Stomach smooth muscle (tissue), 2 donors: ENCODE data around the gene NEXN.

ENCODE experiments used
- H3K27ac ChIP-seq: one replicate; pipeline ENCODE4 v1.7.0; 2013; ENCODE audit warnings: mild to moderate bottlenecking, low read length, inconsistent platforms
- H3K27me3 ChIP-seq, 2 donors: one replicate each; pipeline ENCODE4 v1.7.0; 2013; ENCODE audit warnings: low read length in 2 of 2; ENCODE audit not compliant: insufficient read depth in 2 of 2, control insufficient read depth in 1 of 2
- H3K36me3 ChIP-seq, 2 donors: one replicate each; pipeline ENCODE4 v1.7.0; 2013; ENCODE audit warnings: low read length in 2 of 2; ENCODE audit not compliant: control insufficient read depth in 2 of 2, insufficient read depth in 2 of 2
- H3K4me1 ChIP-seq: one replicate; pipeline ENCODE4 v1.7.0; 2013; ENCODE audit warnings: low read length; ENCODE audit not compliant: control insufficient read depth, insufficient read depth
- H3K4me3 ChIP-seq, 2 donors: one replicate each; pipeline ENCODE4 v1.7.0; 2013; ENCODE audit warnings: low read length in 2 of 2
- H3K9ac ChIP-seq, 2 donors: one replicate each; pipeline ENCODE4 v1.7.0; 2013; ENCODE audit warnings: low read length in 2 of 2, mild to moderate bottlenecking in 1 of 2
- H3K9me3 ChIP-seq, 2 donors: one replicate each; pipeline ENCODE4 v1.7.0; 2013; ENCODE audit warnings: low read length in 2 of 2; ENCODE audit not compliant: control insufficient read depth in 2 of 2
- donor health status: healthy.
- donor health status: Pancreatic carcinoma.

The NEXN gene

GRCh38 chr1:77888081-77888780, at the start of gene NEXN:
Gene NEXN (plus strand): TSS chr1:77888624. CDS start chr1:77916107, 27,483 bp downstream.
- H3K9ac ChIP-seq: peak within 1 kb of the TSS; percentile 96 to 98
- H3K36me3 ChIP-seq: no peaks in the 10 kb centered on the region
- H3K4me3 ChIP-seq: peak within 1 kb of the TSS; percentile 91 to 95
- peaks cover 8% of the 10 kb centered on the region for H3K4me1 ChIP-seq
- no peaks in the 10 kb centered on the region for H3K9me3 ChIP-seq
- no peaks in the 10 kb centered on the region for H3K27me3 ChIP-seq
- H3K27ac ChIP-seq: peak within 1 kb of the TSS; percentile 99

- no peaks in the 10 kb centered on the region for H3K9me3 ChIP-seq
- H3K27ac ChIP-seq: no peak overlapping the region
- no peak overlapping the region for H3K9ac ChIP-seq
- peaks cover 3 to 5% of the 10 kb centered on the region in 2 donors for H3K36me3 ChIP-seq
- H3K4me3 ChIP-seq: no peak overlapping the region
- no peaks in the 10 kb centered on the region for H3K4me1 ChIP-seq
- no peaks in the 10 kb centered on the region for H3K27me3 ChIP-seq
Measured at GRCh38 chr1:77841574-77841973, 46.9 kb upstream of the NEXN start.

GRCh38 chr1:77845951-77846350, 42.5 kb upstream of the NEXN start:
- no peak overlapping the region for H3K4me3 ChIP-seq
- H3K27ac ChIP-seq: no peak overlapping the region
- H3K36me3 ChIP-seq: peaks cover 3 to 5% of the 10 kb centered on the region in 2 donors
- H3K9ac ChIP-seq: no peak overlapping the region
- no peaks in the 10 kb centered on the region for H3K4me1 ChIP-seq
- no peaks in the 10 kb centered on the region for H3K9me3 ChIP-seq
- no peaks in the 10 kb centered on the region for H3K27me3 ChIP-seq

- H3K4me1 ChIP-seq: no peaks in the 10 kb centered on the region
- H3K4me3 ChIP-seq: no peak overlapping the region
- H3K27me3 ChIP-seq: no peaks in the 10 kb centered on the region
- H3K27ac ChIP-seq: no peak overlapping the region
- peaks cover 3 to 5% of the 10 kb centered on the region in 2 donors for H3K36me3 ChIP-seq
- H3K9ac ChIP-seq: no peak overlapping the region
- H3K9me3 ChIP-seq: no peaks in the 10 kb centered on the region
Measured at GRCh38 chr1:77846966-77847365, 41.5 kb upstream of the NEXN start.

GRCh38 chr1:77847621-77848080, 40.8 kb upstream of the NEXN start:
- Histone ChIP-seq H3K9ac (no peak overlapping the region), H3K36me3 (peaks cover 3 to 5% of the 10 kb centered on the region in 2 donors), H3K9me3 (no peaks in the 10 kb centered on the region), H3K27me3 (no peaks in the 10 kb centered on the region), H3K4me3 (no peak overlapping the region), H3K27ac (no peak overlapping the region), H3K4me1 (no peaks in the 10 kb centered on the region)

- no peak overlapping the region for H3K27ac ChIP-seq
- H3K9me3 ChIP-seq: no peaks in the 10 kb centered on the region
- no peaks in the 10 kb centered on the region for H3K27me3 ChIP-seq
- H3K9ac ChIP-seq: no peak overlapping the region
- no peaks in the 10 kb centered on the region for H3K36me3 ChIP-seq
- no peaks in the 10 kb centered on the region for H3K4me1 ChIP-seq
- H3K4me3 ChIP-seq: no peak overlapping the region
Measured at GRCh38 chr1:77850082-77850481, 38.3 kb upstream of the NEXN start.

GRCh38 chr1:77857552-77857951, 30.9 kb upstream of the NEXN start:
- H3K9ac ChIP-seq: no peak overlapping the region
- no peaks in the 10 kb centered on the region for H3K4me1 ChIP-seq
- H3K4me3 ChIP-seq: no peak overlapping the region
- no peaks in the 10 kb centered on the region for H3K27me3 ChIP-seq
- H3K36me3 ChIP-seq: no peaks in the 10 kb centered on the region
- H3K27ac ChIP-seq: no peak overlapping the region
- no peaks in the 10 kb centered on the region for H3K9me3 ChIP-seq

- Histone ChIP-seq H3K27ac (no peak overlapping the region), H3K4me1 (no peaks in the 10 kb centered on the region), H3K9ac (no peak overlapping the region), H3K36me3 (no peaks in the 10 kb centered on the region), H3K4me3 (no peak overlapping the region), H3K27me3 (no peaks in the 10 kb centered on the region), H3K9me3 (no peaks in the 10 kb centered on the region)
Measured at GRCh38 chr1:77858725-77859124, 29.7 kb upstream of the NEXN start.

- H3K9ac ChIP-seq: no peak overlapping the region
- H3K36me3 ChIP-seq: no peaks in the 10 kb centered on the region
- H3K27ac ChIP-seq: no peak overlapping the region
- no peaks in the 10 kb centered on the region for H3K27me3 ChIP-seq
- no peaks in the 10 kb centered on the region for H3K4me1 ChIP-seq
- no peaks in the 10 kb centered on the region for H3K9me3 ChIP-seq
- no peak overlapping the region for H3K4me3 ChIP-seq
Measured at GRCh38 chr1:77859248-77859647, 29.2 kb upstream of the NEXN start.

- H3K27me3 ChIP-seq: no peaks in the 10 kb centered on the region
- H3K4me3 ChIP-seq: no peak overlapping the region
- no peaks in the 10 kb centered on the region for H3K9me3 ChIP-seq
- peaks cover 7% of the 10 kb centered on the region in 2 donors for H3K36me3 ChIP-seq
- H3K9ac ChIP-seq: no peak overlapping the region
- H3K4me1 ChIP-seq: no peaks in the 10 kb centered on the region
- no peak overlapping the region for H3K27ac ChIP-seq
Measured at GRCh38 chr1:77866296-77866695, 22.1 kb upstream of the NEXN start.

- Histone ChIP-seq H3K4me1 (no peaks in the 10 kb centered on the region), H3K4me3 (no peak overlapping the region), H3K27me3 (no peaks in the 10 kb centered on the region), H3K27ac (no peak overlapping the region), H3K36me3 (peaks cover 0 to 2% of the 10 kb centered on the region in 2 donors), H3K9me3 (no peaks in the 10 kb centered on the region), H3K9ac (no peak overlapping the region)
Measured at GRCh38 chr1:77872645-77873044, 15.8 kb upstream of the NEXN start.
